ENCODE measurements around the gene PROX1.

The PROX1 gene

GRCh38 chr1:213977909-213978308, 9.9 kb upstream of the PROX1 start:
- TF ChIP-seq EZH2 (IDR thresholded peaks at IDR 0.05; ENCODE audit: borderline replicate concordance, low read depth, low read length, severe bottlenecking): no peak
- no peak for TF ChIP-seq CTCF (IDR thresholded peaks at IDR 0.05; ENCODE audit: borderline replicate concordance, extremely low read depth, low read length, poor library complexity, severe bottlenecking)
- Histone ChIP-seq H3K79me2 (ENCODE audit: insufficient read depth, low read length) (no peaks in the 10 kb centered on the region), H3K9ac (ENCODE audit: low read depth, low read length) (no peak overlapping the region), H3K4me3 (ENCODE audit: low read depth in 1 of 2, low read length in 2 of 2) (no peak overlapping the region), H2AFZ (ENCODE audit: low read depth, low read length) (no peak overlapping the region), H3K27ac (ENCODE audit: low read length) (no peak overlapping the region), H4K20me1 (ENCODE audit: insufficient read depth, low read length) (no peaks in the 10 kb centered on the region), H3K9me3 (ENCODE audit: insufficient read depth, low read length, severe bottlenecking) (no peaks in the 10 kb centered on the region), H3K4me1 (ENCODE audit: insufficient read depth, low read length) (peaks cover 5% of the 10 kb centered on the region), H3K36me3 (ENCODE audit: insufficient read depth, low read length) (no peaks in the 10 kb centered on the region), H3K27me3 (ENCODE audit: insufficient read depth, low read length, poor library complexity) (no peaks in the 10 kb centered on the region), H3K4me2 (ENCODE audit: insufficient read depth, low read length) (no peak overlapping the region)
- DNase-seq (no peak), ATAC-seq (ENCODE audit: insufficient read depth, low read depth) (no peak)

DNA sequence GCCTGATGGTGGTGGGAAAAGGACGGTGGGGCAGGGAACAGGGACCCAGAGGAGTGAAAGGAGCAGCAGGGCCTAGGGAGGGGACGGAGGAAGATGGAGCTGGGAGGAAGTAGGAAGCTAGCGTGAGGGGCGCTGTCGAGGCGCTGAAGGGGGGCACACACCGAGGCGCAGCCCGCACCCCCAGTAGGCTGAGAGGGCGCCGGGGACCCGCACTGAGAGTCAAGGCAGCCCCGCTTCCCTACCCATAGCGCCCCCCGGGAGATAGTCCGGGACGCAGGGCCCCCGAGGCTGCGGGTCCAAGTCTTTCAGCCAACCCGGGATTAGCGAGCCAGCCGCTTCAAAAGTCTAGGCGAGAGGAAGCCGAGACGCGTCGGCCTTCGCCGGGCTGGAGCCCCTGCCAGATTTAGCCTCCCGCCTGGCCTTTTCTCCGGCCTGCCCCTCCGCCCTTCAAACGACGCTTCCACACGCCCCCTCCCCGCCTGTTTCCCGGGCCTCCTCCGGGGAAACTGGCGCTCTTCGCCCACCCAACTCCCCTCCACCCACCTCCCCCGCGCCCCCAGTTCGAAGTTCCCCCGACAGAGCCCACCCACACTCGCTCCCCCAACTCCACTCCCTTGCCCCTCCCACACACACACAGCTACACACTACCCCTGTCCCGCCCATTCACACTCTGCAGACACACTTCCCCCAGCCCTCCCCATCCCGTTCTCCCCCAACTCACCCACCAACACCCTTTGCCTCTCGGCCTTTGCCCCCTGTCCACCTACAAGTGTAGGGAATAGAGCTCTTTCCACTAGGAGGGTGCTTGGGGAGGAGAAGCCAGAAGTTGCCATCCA, 7.8 kb upstream of the PROX1 start:
- H3K36me3 ChIP-seq (ENCODE audit: insufficient read depth, low read length): no peaks in the 10 kb centered on the region
- no peak overlapping the region for H3K4me2 ChIP-seq (ENCODE audit: insufficient read depth, low read length)
- no peak overlapping the region for H3K27ac ChIP-seq (ENCODE audit: low read length)
- H3K4me1 ChIP-seq (ENCODE audit: insufficient read depth, low read length): peaks cover 19% of the 10 kb centered on the region
- ATAC-seq (ENCODE audit: insufficient read depth, low read depth) (no peak), DNase-seq (no peak)
- H2AFZ ChIP-seq (ENCODE audit: low read depth, low read length): no peak overlapping the region
- TF ChIP-seq EZH2 (IDR thresholded peaks at IDR 0.05; ENCODE audit: borderline replicate concordance, low read depth, low read length, severe bottlenecking) (no peak), CTCF (IDR thresholded peaks at IDR 0.05; ENCODE audit: borderline replicate concordance, extremely low read depth, low read length, poor library complexity, severe bottlenecking) (no peak)
- H3K79me2 ChIP-seq (ENCODE audit: insufficient read depth, low read length): no peaks in the 10 kb centered on the region
- H3K27me3 ChIP-seq (ENCODE audit: insufficient read depth, low read length, poor library complexity): no peaks in the 10 kb centered on the region
- no peaks in the 10 kb centered on the region for H3K9me3 ChIP-seq (ENCODE audit: insufficient read depth, low read length, severe bottlenecking)
- H3K9ac ChIP-seq (ENCODE audit: low read depth, low read length): no peak overlapping the region
- no peaks in the 10 kb centered on the region for H4K20me1 ChIP-seq (ENCODE audit: insufficient read depth, low read length)
- no peak overlapping the region for H3K4me3 ChIP-seq (ENCODE audit: low read depth in 1 of 2, low read length in 2 of 2)

DNA sequence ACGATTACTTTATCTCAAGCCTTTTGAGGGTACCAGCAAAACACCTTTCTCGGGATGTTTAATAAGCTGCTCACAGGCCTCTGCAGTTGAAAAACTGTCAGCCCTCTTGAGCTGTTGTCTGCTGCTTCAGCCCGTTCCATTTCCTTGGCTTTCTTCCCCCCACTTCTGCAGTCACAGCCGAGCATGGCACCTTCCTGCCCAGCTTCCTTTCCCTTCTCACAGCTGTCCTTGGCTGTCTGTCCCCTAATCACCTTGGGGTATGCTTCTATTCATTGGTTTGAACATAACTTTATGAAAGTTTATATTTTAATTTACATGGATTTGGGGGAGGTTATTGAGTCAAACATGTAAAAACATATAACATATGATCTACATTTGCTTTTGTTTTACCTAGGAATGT, 6.9 kb upstream of the PROX1 start:
- H3K27me3 ChIP-seq (ENCODE audit: insufficient read depth, low read length, poor library complexity): no peaks in the 10 kb centered on the region
- no peak overlapping the region for H2AFZ ChIP-seq (ENCODE audit: low read depth, low read length)
- peaks cover 22% of the 10 kb centered on the region for H3K4me1 ChIP-seq (ENCODE audit: insufficient read depth, low read length)
- no peak overlapping the region for H3K4me2 ChIP-seq (ENCODE audit: insufficient read depth, low read length)
- no peaks in the 10 kb centered on the region for H3K79me2 ChIP-seq (ENCODE audit: insufficient read depth, low read length)
- H3K36me3 ChIP-seq (ENCODE audit: insufficient read depth, low read length): no peaks in the 10 kb centered on the region
- no peak overlapping the region for H3K9ac ChIP-seq (ENCODE audit: low read depth, low read length)
- ATAC-seq (ENCODE audit: insufficient read depth, low read depth) (no peak), DNase-seq (no peak)
- no peak for TF ChIP-seq EZH2 (IDR thresholded peaks at IDR 0.05; ENCODE audit: borderline replicate concordance, low read depth, low read length, severe bottlenecking)
- no peak for TF ChIP-seq CTCF (IDR thresholded peaks at IDR 0.05; ENCODE audit: borderline replicate concordance, extremely low read depth, low read length, poor library complexity, severe bottlenecking)
- H3K27ac ChIP-seq (ENCODE audit: low read length): no peak overlapping the region
- no peaks in the 10 kb centered on the region for H3K9me3 ChIP-seq (ENCODE audit: insufficient read depth, low read length, severe bottlenecking)
- H4K20me1 ChIP-seq (ENCODE audit: insufficient read depth, low read length): no peaks in the 10 kb centered on the region
- no peak overlapping the region for H3K4me3 ChIP-seq (ENCODE audit: low read depth in 1 of 2, low read length in 2 of 2)

All from DND-41 (cell line).